ENCODE measurements around the gene PARD3B.

PARD3B gene

GRCh38 chr2:205654878-205655605 is 1109.8 kb downstream of the PARD3B start:
- no peak for DNase-seq

DNA sequence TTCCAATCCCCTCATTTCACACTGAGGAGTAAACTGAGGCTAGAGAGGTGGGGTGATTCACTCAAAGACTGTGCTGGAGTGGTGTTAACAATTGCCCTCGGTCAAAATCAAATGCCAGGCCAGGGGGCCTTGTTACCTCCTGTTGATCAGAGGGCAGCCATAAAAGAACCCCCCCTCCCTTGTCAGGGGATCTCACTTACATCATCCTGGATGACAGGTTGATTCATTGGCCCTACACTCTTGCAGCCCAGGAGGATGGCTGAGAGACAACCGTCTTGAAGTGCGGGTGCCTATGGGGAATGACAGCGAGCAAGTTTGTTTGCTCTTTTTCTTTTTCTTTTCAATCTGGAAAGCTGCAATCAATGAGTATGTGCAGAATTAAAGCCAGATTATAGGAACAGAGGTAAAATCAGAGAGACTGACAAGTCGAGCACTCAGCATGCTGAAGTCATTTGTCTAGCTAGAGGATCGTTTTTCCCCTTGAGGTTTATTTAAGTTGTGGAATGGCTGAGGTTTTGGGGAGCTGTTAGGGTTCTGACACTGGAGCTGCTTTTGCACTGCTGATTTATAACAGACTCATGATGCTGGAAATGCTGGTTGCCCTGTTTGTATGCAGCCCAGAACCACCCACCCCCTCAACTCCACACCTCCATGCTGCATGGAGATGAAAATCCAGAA is 1110.6 kb downstream of the PARD3B start:
- DNase-seq, result no peak

DNA sequence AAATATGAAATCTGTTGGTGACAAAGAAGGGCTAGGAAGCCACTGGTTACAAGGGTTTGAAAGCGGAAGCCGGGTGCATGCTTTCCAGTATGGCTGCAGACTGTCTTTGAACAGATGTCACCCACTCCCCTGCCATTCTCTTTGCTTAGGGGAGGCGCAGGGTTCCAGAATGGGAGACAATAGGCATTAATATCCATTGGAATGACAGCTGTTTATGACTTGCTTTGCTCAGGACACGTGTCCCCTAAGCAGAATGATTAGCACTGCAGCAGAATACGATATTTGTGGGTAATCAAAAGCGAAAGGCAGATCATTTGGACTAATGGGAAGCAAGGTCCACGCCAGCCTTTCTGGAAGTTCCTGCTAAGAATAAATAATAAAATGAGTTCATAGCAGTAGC is 1111.2 kb downstream of the PARD3B start:
- DNase-seq, result no peak

DNA sequence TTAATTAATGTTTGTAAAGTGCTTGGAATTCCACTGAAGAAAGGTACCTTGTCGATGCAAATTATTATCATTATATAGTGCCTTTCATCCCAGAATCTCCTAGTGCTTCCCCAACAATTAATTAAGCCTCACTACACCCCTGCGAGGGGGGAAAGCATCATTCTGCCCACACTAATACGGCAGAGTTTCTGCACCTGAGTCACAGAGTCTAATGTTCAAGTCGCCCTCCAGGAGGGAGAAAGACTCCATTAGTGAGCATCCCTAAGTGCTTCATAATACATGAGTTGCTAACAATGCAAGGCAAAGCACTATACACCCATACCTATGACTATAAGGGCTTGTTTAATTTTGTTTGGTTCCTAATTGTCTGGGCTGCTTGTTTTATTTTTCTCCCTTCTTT is 1111.7 kb downstream of the PARD3B start:
- no peak for DNase-seq

DNA sequence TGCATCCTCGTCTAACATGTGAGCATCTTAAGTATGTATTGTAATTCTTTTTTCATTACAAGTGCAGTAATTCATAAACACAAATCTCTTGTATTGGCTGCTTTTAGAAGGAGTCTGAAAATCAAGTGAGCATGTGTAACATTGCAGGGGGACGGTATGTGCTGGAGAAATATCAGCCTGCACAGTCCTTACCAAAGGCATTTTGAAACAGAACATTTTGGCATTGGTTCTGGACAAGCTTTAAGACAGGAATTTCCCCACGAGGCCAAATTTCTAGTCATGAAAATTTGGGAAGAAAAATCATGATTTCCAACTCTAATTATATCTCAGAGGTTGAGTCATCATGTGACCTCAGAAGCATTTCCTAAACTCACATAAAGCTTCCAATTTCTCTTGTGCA is 1112.3 kb downstream of the PARD3B start:
- DNase-seq, result no peak

DNA sequence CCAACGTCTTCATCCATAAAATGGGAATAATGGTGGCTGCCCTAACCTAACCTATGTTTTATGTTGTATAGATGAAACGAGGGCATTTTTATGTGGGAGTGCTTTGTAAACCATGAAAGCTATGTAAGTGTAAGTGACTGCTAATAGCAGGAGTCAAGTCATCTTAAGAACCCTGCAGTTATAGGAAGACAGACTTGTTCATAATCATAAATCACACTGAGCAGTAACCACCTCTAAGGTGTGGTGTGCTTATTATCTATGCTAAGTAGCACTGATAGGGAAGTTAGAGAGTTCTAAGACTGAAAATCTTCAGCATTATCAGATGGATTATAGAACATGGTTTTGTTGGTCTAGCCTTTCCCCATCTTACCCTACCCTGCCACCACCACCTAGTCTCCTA is 1112.8 kb downstream of the PARD3B start:
- no peak for DNase-seq

GRCh38 chr2:205658572-205658971 is 1113.3 kb downstream of the PARD3B start:
- no peak for DNase-seq

GRCh38 chr2:205659922-205660321 is 1114.6 kb downstream of the PARD3B start:
- no peak for DNase-seq

DNA sequence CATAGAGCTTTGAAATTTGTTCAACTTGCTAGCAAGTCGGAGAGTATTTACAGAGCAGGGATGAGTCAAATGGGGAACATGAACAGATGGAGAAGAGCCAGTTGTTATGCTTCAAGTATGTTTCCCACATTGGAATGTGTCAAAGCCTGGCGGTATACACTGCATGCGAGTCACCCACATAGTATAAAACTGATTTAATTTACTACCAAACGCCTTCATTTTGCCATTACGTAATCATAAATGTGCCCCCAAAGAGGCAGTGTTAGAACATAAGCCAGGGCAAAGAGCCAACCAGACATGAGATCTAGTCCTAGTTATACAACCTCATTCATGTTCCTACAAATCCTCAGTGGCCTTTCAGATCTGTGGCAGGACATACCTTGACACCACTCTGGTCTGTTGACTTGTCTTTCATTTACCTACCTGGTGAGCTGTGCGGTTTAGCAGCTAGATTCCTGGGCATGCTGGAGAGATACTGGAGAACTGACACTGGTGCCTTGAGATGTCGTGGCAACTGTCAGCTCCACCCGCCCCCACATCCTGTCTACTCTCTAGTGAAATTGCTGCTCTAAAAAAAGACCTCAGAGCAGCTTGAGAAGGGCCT is 1115.3 kb downstream of the PARD3B start:
- peak; percentile 29 for DNase-seq

- no peak for DNase-seq
Measured at GRCh38 chr2:205661281-205661680, 1116.0 kb downstream of the PARD3B start.

DNA sequence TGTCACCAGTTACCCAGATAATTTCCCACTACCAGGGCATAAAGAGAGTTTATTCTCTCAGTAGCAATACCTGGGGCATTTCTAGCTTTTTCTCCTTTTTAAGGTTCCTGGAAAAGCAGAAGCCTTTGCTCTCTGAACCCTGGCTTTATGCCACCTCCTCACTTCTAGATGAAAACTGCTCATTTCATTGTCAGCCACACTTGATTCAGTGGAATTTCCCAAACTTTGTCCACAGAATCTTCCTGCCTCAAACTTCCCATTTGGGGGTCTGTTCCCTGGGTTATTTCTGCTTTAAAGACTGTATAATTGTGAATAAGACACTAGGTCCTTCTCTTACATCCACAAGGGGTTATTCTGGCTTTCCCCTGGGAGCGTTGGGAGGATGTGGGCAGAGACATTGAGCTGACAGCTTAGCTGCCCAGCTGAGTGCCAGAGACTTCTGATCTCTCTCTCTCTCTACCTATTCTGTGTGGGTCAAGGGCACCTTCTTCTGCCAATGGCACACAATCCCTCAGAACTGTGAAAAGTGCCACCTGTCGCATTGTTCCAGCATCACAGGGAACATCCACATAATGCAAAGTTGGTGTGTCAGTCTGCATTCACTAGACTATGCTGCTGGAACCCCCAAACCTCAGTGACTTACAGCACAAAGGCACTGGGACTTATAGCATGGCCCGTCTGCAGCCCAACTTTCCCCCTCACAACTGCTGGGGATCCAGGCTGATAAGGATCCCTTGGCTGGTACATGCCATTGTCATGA is 1117.1 kb downstream of the PARD3B start:
- DNase-seq, result no peak

- no peak for DNase-seq
Measured at GRCh38 chr2:205665791-205666190, 1120.5 kb downstream of the PARD3B start.
